Neural cell (in vitro differentiated cells): ENCODE data around the gene EYA2. TPM values are rescaled to one million over a fixed set of nuclear protein-coding genes. Genes with fewer than 3 reads are reported as not detected.

Experiments used
- H2AFZ ChIP-seq: fragments of 200-600, 300-800 bp; sonication (generic), shearing (Covaris generic); 2 replicates; pipeline ENCODE4 v1.6.0; 2014; ENCODE audit warnings: low read depth, mild to moderate bottlenecking, antibody characterized with exemption, low read length, moderate library complexity
- H3F3A ChIP-seq: fragments of 200-600 bp; shearing (Covaris generic); 2 replicates; pipeline ENCODE4 v1.6.1; 2016; ENCODE audit warnings: mild to moderate bottlenecking, moderate library complexity, mixed read lengths, antibody characterized with exemption, low read length; ENCODE audit not compliant: insufficient read depth, poor library complexity, severe bottlenecking
- H3K27ac ChIP-seq: fragments of 200-600, 300-800 bp; sonication (generic), shearing (Covaris generic); 2 replicates; pipeline ENCODE4 v1.5.1; 2014; ENCODE audit warnings: mild to moderate bottlenecking, low read length, moderate library complexity
- H3K27me3 ChIP-seq: fragments of 300-800, 200-600 bp; sonication (generic), shearing (Covaris generic); 2 replicates; pipeline ENCODE4 v1.6.0; 2014; ENCODE audit warnings: mild to moderate bottlenecking, low read depth, low read length, moderate library complexity; ENCODE audit not compliant: insufficient read depth
- H3K36me3 ChIP-seq: fragments of 300-800, 200-600 bp; sonication (generic), shearing (Covaris generic); 2 replicates; pipeline ENCODE4 v1.5.1; 2014; ENCODE audit warnings: mild to moderate bottlenecking, antibody characterized with exemption, low read length, moderate library complexity; ENCODE audit not compliant: insufficient read depth
- H3K4me2 ChIP-seq: fragments of 300-800, 200-600 bp; sonication (generic), shearing (Covaris generic); 2 replicates; pipeline ENCODE4 v1.6.0; 2014; ENCODE audit warnings: mild to moderate bottlenecking, low read length
- H3K4me3 ChIP-seq: fragments of 300-800, 200-600 bp; sonication (generic), shearing (Covaris generic); 2 replicates; pipeline ENCODE4 v1.5.1; 2014; ENCODE audit warnings: mild to moderate bottlenecking, low read length, moderate library complexity
- H3K79me2 ChIP-seq: fragments of 200-600 bp; shearing (Covaris generic); replicated peaks from 2 replicates; pipeline ENCODE4 v1.6.0; 2014; ENCODE audit warnings: mild to moderate bottlenecking, low read length, moderate library complexity; ENCODE audit not compliant: insufficient read depth
- H3K9ac ChIP-seq: fragments of 300-800, 200-600 bp; sonication (generic), shearing (Covaris generic); 2 replicates; pipeline ENCODE4 v1.6.1; 2016; ENCODE audit warnings: mild to moderate bottlenecking, low read length, mixed read lengths
- H3K9me2 ChIP-seq: fragments of 200-600 bp; shearing (Covaris generic); 2 replicates; pipeline ENCODE4 v1.6.1; 2016; ENCODE audit warnings: mild to moderate bottlenecking, low read length, mixed read lengths; ENCODE audit not compliant: insufficient read depth
- H3K9me3 ChIP-seq: fragments of 200-600, 300-800 bp; sonication (generic), shearing (Covaris generic); 2 replicates; pipeline ENCODE4 v1.6.1; 2016; ENCODE audit warnings: mild to moderate bottlenecking, mixed run types, low read length, moderate library complexity, mixed read lengths
- H4K20me1 ChIP-seq: fragments of 200-600 bp; shearing (Covaris generic); 2 replicates; pipeline ENCODE4 v1.6.1; 2016; ENCODE audit warnings: mild to moderate bottlenecking, mixed run types; ENCODE audit not compliant: insufficient read depth
- CTCF ChIP-seq: fragments of 450-650 bp; IDR thresholded peaks from 2 replicates; pipeline ENCODE4 v1.5.1; 2014; ENCODE audit warnings: antibody characterized with exemption, mild to moderate bottlenecking, moderate library complexity; ENCODE audit not compliant: poor library complexity, severe bottlenecking
- EP300 ChIP-seq: fragments of 450-650 bp; conservative IDR thresholded peaks from 2 replicates; pipeline ENCODE4 v1.6.1; 2014; ENCODE audit warnings: antibody characterized with exemption, mild to moderate bottlenecking, moderate library complexity; ENCODE audit not compliant: poor library complexity, severe bottlenecking
- EZH2 ChIP-seq: fragments of 200-600, 300-800 bp; shearing (Covaris generic), sonication (generic); IDR thresholded peaks from 2 replicates; pipeline ENCODE4 v1.6.1; 2014; ENCODE audit warnings: antibody characterized with exemption, low read length, borderline replicate concordance, mild to moderate bottlenecking; ENCODE audit not compliant: insufficient read depth, poor library complexity, severe bottlenecking
- MXI1 ChIP-seq: fragments of 450-650 bp; conservative IDR thresholded peaks from 2 replicates; pipeline ENCODE4 v1.6.1; 2014; ENCODE audit warnings: antibody characterized with exemption, mild to moderate bottlenecking; ENCODE audit not compliant: poor library complexity, severe bottlenecking
- POLR2AphosphoS5 ChIP-seq: IDR thresholded peaks from 2 replicates; pipeline ENCODE4 v1.6.1; 2012
- RAD21 ChIP-seq: fragments of 450-650 bp; conservative IDR thresholded peaks from 2 replicates; pipeline ENCODE4 v1.6.1; 2014; ENCODE audit warnings: antibody characterized with exemption, mild to moderate bottlenecking, moderate library complexity
- REST ChIP-seq: IDR thresholded peaks from 2 replicates; pipeline ENCODE4 v1.6.1; 2012; ENCODE audit warnings: borderline replicate concordance
- SMC3 ChIP-seq: fragments of 450-650 bp; conservative IDR thresholded peaks from 2 replicates; pipeline ENCODE4 v1.6.1; 2014; ENCODE audit warnings: antibody characterized with exemption, mild to moderate bottlenecking, moderate library complexity; ENCODE audit not compliant: poor library complexity
- TAF1 ChIP-seq: IDR thresholded peaks from 2 replicates; pipeline ENCODE4 v1.6.1; 2012; ENCODE audit warnings: low read depth
- polyA plus RNA-seq: library from polyadenylated mRNA; depleted of rRNA; stranded (reverse); fragments of >200 nt; gene quantifications from 2 replicates; pipeline ENCODE4 v1.2.3, GENCODE V29; 2014

Gene EYA2
- polyA plus RNA-seq, 1 donor from 2014 or later: 0.88 TPM

GRCh38 chr20:47008842-47009518 lies 114.3 kb downstream of the EYA2 start:
- H3K27ac ChIP-seq: no peak overlapping the region
- H4K20me1 ChIP-seq: no peaks in the 10 kb centered on the region
- H3K9me2 ChIP-seq: no peaks in the 10 kb centered on the region
- no peak overlapping the region for H3K4me3 ChIP-seq
- H3K36me3 ChIP-seq: no peaks in the 10 kb centered on the region
- TF ChIP-seq TAF1 (no peak), EP300 (no peak), MXI1 (no peak), POLR2AphosphoS5 (no peak), SMC3 (no peak), CTCF (no peak), REST (no peak), EZH2 (no peak), RAD21 (no peak)
- no peaks in the 10 kb centered on the region for H3F3A ChIP-seq
- H3K9me3 ChIP-seq: no peaks in the 10 kb centered on the region
- no peak overlapping the region for H2AFZ ChIP-seq
- no peak overlapping the region for H3K9ac ChIP-seq
- no peaks in the 10 kb centered on the region for H3K79me2 ChIP-seq
- no peak overlapping the region for H3K4me2 ChIP-seq
- no peaks in the 10 kb centered on the region for H3K27me3 ChIP-seq

- H3K4me2 ChIP-seq: no peak overlapping the region
- no peak overlapping the region for H3K9ac ChIP-seq
- no peak overlapping the region for H2AFZ ChIP-seq
- no peaks in the 10 kb centered on the region for H3K79me2 ChIP-seq
- no peaks in the 10 kb centered on the region for H3K9me3 ChIP-seq
- no peak for TF ChIP-seq REST
- TF ChIP-seq CTCF: no peak
- H3K27me3 ChIP-seq: no peaks in the 10 kb centered on the region
- H3K4me3 ChIP-seq: no peak overlapping the region
- no peaks in the 10 kb centered on the region for H3K9me2 ChIP-seq
- no peaks in the 10 kb centered on the region for H3K36me3 ChIP-seq
- no peaks in the 10 kb centered on the region for H3F3A ChIP-seq
- H4K20me1 ChIP-seq: no peaks in the 10 kb centered on the region
- H3K27ac ChIP-seq: no peak overlapping the region
These were observed 115.1 kb downstream of the EYA2 start for GRCh38 chr20:47009784-47010183.
